ENCODE results near the gene RND2.
"Not testable (repeated sequence)": the region's sequence is repeated elsewhere in the genome, so short reads cannot be mapped to it uniquely, and the experiment has no call there.

RND2 gene, protein sequence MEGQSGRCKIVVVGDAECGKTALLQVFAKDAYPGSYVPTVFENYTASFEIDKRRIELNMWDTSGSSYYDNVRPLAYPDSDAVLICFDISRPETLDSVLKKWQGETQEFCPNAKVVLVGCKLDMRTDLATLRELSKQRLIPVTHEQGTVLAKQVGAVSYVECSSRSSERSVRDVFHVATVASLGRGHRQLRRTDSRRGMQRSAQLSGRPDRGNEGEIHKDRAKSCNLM

DNA sequence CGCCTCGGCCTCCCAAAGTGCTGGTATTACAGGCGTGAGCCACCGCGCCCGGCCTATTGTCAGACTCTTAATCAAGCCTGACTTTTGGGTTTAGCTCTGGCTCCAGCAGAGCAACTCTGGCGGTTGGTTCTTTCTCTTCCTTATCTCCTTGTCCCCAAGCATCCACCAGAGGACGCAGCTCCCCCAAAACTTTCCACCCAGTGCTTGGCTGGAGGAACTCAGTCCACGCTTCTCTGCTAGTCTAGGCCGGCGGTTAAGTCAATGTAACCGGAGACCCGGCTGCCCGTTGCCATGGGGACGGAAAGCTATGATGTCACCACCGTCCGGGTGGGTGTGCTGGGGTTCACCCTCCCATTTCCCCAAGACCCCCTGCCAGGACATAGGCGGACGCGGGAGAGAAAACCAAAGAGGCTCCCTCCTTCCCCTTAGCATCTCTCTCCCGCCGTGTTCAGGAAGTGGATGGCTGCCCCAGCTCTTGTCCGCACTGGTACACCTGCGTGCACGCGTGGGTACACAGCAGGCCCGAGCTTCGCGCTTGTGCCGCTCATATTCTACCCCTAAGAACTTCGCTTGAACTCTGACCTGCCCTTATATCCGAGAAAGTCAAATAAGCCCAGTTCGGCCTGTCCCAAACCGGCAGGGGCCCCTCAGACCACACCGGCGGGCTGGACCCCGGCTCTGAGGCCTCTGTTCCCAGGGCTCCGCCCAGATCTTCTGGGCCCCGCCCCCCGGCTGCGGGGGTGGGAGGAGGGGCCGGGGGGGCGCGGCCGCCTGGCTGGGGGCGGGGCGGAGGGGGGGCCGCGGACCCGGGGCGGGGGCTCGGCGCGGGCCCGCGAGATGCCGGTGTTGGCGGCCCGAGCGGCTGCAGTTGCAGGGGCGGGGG, at the start of gene RND2:
TSS of gene RND2 (plus strand) at position 825 of the 883 bp plus-strand sequence. CDS start 117 bp downstream, outside the sequence.
- DNase-seq (ENCODE audit: low read depth): peak; percentile 43

DNA sequence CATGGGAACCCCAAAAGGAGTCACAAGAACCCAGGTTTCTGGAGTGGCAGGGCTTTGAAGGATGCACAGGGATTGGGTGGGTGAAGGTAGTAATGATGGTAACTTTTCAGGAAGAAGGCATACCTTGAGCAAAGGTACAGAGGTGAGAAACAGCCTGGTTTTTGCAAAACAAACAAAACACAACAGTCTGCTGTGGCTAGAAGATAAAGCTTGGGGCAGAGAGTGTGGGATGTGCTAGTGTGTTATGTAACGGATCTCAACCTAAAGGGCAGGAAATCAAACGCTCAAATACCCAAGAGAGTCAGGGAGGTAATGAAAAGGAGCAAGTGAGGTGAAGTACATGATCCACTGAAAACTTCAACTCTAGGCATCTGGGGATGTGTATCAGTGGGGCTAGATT, 49.8 kb upstream of the RND2 start:
- no peak for DNase-seq (ENCODE audit: low read depth)

- DNase-seq (ENCODE audit: low read depth): not testable (repeated sequence)
These were observed 49.3 kb upstream of the RND2 start for GRCh38 chr17:42975701-42976100.

DNA sequence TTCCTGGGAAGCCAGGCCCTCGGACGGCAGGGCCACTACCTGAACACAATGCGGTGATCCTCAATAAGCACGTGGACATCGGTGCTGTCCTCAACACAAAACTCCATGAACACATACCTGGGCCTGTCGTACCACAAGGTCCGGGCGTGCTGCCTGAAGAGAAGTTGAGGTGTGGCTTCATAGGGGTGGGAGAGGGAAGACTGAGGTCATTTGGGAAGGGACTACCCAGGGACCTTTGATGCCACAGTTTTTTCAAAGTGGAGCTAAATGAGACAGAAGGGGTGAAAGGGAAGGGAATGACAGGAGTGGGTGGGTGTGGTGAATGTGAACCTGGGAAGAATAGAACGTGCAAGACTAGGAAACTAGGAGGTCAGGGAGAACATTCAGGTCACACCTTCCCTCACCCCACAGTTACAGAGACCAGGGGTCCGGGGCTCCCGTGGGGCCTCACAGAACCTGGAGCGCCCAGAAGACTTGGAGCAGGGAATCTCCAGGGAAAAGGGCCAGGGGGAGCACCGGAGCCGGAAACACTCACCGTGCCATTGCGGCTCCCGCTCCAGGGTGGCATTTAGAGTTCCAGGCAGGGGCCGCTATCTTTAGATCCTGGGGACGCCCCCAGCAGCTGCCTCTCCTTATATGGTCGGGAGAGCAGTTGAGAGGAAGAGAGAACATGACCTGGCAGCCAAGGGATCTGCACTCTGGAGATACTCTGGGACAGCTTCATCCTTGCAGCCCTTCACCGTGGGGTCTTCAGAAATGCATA, 45.3 kb upstream of the RND2 start, which contains the start of gene PTGES3L:
TSS of gene PTGES3L (minus strand) at position 570 of the 763 bp plus-strand sequence. CDS start at position 543, 27 bp downstream.
- no peak for DNase-seq (ENCODE audit: low read depth)

DNA sequence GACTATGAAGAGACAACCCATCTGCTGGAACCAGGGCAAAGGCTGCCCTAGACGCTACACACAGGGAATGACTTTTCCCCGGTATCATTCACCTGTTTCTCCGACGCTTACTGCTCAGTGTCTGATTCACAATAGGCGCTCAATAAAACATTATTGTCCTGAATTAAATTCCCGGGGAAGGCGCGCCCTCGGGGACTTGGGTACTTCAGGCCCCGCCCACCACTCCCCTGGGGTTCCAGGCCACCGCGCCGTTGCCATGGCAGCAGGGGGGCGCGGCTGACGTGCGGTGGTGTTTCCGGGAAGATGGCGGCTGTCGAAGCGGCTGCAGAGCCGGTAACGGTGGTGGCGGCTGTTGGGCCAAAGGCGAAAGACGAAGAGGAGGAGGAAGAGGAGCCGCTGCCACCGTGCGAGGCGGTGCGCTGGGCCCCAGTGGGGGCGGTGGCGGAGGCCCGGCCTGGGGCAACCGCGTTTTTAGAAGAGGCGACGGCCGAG, 44.7 kb upstream of the RND2 start, which contains the start of gene RUNDC1:
TSS of gene RUNDC1 (plus strand) at position 292 of the 492 bp plus-strand sequence. CDS start at position 304, 12 bp downstream.
- peak; percentile 86 for DNase-seq (ENCODE audit: low read depth)

- peak; percentile 24 for DNase-seq (ENCODE audit: low read depth)
These were observed 44.1 kb upstream of the RND2 start for GRCh38 chr17:42980766-42981397.

DNA sequence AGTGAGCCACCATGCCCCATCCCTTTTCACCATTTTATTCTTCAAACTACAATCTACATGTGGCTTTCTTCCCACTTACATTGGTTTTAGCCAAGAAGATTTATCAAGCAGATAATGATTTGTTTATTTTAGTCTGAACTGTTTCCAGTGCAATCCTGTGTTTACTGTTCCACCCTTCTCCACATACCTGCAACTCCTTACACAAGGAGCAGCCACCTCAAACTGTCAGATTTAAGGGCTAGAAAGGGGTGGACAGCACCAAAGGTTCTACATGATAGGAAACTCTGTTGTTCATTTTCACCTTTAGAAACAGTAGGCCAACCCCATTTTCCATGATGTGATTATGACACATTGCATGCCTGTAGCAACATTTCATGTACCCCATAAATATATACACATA, 42.8 kb upstream of the RND2 start:
- no peak for DNase-seq (ENCODE audit: low read depth)

- DNase-seq (ENCODE audit: low read depth): no peak
These were observed 39.8 kb upstream of the RND2 start for GRCh38 chr17:42985225-42985624.

DNA sequence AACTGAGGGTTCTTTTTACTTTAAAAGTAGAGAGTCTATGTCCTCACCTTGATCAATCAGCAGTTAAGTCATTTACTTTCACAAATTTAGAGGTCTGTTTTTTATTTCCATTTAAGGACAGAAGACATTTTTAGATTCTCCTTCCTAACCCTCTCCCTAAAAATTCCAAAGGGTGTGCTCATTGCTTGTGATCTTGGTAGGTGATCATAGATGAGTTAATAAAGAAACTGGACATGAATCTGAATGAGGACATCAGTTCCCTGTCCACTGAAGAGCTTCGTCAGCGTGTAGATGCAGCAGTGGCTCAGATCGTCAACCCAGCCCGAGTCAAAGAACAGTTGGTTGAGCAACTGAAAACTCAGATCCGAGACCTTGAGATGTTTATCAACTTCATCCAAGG, 35.9 kb upstream of the RND2 start:
- DNase-seq (ENCODE audit: low read depth): no peak

DNA sequence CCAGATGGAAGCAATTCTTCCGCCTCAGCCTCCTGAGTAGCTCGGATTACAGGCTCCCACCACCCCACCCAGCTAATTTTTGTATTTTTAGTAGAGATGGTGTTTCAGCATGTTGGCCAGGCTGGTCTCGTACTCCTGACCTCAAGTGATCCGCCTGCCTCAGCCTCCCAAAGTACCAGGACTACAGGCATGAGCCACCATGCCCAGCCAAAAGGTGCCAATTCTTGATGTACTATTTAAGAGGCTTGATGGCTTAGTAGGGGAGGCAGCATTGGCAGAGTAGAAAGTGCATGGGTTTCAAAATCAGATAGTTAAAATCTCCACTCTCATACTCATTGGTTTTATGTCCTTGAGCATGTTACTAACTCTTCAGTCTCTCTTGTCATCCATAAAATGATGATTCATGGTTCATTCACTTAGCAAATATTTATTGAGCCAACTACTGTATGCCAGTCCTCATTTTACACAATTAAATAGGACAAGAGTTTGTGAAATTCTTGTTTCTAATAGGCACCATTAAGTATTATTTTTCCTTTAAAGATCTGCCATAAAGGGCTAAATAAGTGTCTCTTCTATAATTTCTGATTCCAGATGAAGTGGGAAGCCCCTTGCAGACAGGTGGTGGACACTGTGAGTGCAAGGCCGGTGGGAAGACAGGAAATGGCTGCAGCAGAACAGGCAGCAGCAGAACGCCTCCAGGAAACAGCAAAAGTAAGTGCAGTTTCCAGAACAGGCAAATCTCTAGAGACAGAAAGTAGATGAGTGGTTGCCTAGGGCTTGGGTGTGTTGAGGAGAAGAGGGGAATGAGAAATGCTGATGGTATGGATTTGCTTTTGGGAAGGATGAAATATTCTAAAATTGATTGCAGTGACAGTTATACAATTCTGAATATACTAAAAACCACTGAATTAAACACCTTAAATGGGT, 35.0 kb upstream of the RND2 start:
- DNase-seq (ENCODE audit: low read depth): no peak

DNA sequence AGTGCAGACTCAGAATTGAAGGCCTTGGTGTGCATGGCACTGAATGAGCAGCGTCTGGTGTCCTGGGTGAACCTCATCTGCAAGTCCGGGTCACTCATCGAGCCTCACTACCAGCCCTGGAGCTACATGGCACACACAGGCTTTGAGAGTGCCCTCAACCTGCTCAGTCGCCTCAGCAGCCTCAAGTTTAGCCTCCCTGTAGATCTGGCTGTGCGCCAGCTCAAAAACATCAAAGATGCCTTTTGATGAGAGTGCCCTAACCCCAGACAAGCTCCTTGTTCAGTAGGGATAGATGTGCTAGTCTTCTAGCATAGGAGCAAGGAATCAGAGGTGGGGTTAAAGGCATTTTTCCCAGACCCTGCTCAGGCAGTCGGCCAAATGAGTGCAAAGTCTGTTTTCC, 33.6 kb upstream of the RND2 start:
- DNase-seq (ENCODE audit: low read depth): no peak

GRCh38 chr17:42992872-42993271, 32.2 kb upstream of the RND2 start:
- no peak for DNase-seq (ENCODE audit: low read depth)

GRCh38 chr17:42993913-42994312, 31.1 kb upstream of the RND2 start:
- not testable (repeated sequence) for DNase-seq (ENCODE audit: low read depth)

DNA sequence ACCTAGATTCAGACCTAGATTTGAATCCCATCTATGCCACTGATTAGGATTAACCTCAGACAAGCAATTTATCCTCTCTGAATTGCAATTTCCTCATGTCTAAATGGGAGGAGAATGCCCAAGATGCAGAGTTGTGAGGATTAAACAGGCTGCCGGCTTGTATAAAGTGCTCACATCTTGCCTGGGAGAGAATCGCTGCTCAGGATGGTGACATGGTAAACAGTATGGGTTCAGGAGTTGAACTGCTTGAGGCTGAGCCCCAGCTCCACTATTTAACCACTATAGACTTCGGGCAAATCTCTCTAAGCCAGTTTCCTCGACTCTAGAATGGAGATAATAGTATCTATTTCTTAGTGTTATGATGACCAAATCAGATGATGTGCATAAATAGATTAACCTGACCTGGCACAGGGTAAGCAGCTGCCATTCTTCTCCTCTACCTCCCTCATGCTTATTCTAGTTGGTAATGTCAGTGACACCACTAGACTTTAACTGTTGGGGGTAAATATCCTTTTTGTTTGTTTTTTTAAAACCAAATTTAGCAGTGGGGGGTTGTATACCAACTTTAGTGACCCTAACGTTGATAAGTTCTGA, 27.5 kb upstream of the RND2 start:
- no peak for DNase-seq (ENCODE audit: low read depth)

DNA sequence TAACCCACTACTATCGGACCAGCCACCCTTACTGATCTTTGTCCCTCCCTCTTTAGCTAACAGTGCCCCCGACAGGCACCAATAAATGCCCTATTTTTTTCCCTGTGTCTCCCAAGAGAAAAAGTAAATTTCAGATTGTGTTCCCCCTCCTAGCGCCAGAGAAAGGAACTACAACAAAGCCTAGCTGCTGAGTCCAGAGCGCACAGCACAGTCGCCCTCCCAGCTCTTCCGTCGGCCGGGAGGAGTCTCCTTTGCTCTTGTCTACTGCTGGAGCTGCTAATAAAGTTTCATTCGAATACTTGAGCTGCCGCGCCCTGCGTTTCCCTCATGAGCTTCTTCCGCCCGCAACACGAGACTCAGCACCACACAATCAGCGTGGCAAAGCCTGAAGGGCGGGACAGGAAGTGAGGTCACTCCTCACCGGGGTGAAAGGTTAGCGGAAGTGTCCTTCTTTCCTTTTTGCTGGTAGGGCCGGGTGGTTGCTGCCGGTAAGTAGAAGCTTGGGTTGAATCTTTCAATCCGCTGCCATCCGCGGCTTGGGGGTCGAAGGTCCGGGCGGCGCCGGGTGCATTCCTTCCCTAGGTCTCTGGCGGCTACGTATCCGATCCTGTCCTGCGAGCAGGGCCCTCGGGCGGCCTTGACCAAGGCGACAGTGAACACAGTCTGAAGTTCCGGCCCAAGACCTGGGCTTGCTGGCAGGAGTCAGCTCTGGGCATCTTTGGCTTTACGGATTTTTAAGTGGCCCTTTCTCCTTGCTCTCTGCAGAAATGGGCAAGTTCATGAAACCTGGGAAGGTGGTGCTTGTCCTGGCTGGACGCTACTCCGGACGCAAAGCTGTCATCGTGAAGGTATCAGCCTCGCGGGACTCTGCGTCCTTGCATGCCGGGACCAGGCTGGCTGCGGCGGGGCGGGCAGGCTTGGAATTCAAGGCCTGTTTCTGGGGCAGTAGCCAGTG, 26.8 kb upstream of the RND2 start, which contains the start of gene RPL27:
TSS of gene RPL27 (plus strand) at position 436 of the 955 bp plus-strand sequence. CDS start at position 768, 332 bp downstream.
- DNase-seq (ENCODE audit: low read depth): peak; percentile 86

GRCh38 chr17:42999003-42999525, 26.0 kb upstream of the RND2 start:
- DNase-seq (ENCODE audit: low read depth): no peak

DNA sequence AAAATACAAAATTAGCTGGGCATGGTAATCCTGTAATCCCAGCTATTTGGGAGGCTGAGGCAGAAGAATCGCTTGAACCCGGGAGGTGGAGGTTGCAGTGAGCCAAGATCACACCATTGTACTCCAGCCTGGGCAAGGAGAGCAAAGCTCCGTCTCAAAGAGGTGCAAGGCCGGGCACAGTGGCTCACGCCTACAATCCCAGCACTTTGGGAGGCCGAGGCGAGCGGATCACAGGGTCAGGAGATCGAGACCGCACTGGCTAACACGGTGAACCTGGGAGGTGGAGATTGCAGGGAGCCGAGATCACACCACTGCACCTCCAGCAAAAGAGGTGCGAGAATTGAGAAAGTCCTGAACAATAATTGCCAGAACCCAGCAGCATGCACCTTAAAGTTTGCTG, 24.1 kb upstream of the RND2 start:
- DNase-seq (ENCODE audit: low read depth): not testable (repeated sequence)

GRCh38 chr17:43003542-43004172, 21.4 kb upstream of the RND2 start:
- DNase-seq (ENCODE audit: low read depth): no peak
